Measurements from ENCODE around the gene HBEGF.

HBEGF gene

DNA sequence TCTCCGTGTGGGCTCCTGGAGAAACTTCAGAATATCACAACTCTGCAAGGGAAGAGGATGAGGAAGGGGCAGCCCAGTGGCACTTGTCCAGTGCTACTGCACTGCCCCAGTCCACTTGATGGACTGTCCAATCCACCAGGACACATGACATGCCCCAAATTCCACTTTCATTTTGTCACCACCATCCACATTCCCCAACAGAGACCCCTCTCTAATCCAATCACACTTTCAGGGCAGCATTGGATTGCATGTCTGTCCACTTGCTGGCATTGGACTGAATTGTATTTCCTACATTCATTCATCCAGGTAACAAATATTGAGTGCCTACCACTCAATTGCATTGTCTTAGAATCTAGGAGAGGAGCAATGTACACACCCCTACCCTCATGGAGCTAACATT lies 14.8 kb downstream of the HBEGF start:
- no peak for DNase-seq

DNA sequence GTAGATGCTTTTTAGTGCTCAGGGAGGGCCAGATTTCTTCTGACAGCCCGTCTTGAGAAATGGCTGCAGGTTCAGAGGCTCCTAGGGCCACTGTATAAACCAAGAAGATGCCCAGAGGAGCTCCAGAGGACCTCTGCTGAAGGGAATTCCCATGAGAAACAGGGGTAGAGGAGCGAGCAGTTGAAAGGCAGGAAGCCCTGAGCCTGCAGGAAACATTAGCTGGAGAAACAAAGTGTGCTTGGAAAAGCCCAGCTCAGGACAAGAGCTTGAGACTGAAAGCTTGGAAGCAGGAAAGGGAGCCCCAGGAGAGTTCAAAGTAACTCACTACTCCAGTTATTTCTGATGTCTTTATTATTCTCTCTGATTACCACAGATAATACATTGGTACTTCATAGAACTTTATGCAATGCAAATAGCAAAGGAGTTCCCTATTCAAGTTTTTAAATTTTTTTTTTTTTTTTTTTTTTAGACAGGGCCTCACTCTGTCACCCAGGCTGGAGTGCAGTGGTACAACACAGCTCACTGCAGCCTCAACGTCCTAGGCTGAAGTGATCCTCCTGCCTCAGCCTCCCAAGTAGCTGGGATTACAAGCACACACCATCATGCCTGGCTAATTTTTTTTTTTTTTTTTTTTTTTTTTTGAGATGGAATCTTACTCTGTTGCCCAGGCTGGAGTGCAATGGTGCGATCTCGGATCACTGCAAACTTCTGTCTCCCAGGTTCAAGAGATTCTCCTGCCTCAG lies 16.5 kb downstream of the HBEGF start:
- no peak for DNase-seq

DNA sequence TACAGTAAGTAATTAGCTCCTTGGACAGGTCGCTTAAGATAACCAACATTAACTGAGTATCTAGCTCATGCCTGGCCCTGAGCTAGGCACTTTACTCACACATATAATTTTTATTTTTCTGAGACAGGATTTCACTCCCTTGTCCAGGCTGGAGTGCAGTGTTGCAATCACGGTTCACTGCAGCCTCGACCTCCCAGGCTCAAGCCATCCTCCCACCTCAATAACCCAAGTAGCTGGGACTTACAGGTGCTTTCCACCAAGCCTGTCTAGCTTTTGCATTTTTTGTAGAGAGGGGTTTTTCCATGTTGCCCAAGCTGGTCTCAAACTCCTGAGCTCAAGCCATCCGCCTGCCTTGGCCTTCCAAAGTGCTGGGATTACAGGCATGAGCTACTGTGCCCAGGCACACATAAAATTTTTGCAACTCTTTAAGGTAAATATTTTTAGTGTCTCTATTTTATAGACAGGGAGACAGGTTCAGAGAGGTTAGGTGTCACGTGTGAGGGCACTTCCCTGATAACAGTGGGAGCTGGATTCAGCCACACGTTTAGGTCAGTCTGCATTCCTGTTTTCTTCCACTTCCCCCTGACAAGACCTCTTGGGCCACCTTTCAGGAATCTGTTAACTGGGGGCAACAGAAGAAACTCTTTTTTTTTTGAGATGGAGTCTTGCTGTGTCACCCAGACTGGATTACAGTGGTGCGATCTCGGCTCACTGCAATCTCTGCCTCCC lies 18.2 kb downstream of the HBEGF start:
- no peak for DNase-seq

- no peak for DNase-seq
These were observed 18.8 kb downstream of the HBEGF start for GRCh38 chr5:140327589-140327988.

DNA sequence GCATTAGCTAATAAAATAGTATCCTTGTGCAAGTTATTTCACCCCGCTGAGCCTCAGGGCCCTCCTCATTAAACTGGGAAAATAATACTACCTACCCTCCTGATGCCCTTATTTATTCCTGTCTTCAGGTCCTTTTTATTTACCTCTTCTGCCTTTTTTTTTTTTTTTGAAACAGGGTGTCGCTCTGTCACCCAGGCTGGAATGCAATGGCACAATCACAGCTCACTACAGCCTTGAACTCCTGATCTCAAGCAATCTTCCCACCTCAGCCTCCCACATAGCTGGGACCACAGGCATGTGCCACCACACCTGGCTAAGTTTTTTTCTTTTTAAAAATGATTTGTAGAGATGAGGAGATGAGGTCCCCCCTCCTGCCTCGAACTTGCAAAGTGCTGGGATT lies 20.9 kb downstream of the HBEGF start:
- DNase-seq: no peak

DNA sequence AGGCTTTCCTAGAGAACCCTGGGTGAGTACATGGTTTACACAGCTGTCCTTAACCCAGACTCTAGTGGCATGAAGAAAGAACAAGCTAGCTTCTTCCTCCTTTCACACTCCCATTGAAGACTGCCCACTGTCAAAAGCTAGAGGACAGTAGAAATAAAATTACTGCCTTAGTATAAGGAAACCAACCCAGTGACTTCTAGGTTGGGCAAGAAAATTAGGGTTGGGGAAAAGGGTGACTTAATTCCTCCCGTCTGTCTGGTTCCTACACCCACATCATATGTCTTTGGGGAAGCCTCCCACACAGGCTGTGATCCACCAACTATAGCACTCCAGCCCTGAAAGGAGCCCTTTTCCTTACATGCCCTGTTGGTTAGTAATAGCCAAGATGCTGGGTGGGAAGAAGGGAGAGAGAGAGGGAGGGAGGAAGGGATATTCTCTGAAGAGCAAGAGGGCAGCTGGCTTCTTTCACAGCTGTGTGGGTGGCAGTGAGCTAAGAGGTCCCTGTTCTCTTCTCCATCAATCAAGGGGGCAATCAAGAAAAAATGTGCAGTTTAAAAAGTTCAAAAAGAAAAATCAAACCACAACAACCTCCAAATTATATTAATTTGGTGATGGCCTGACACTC lies 21.7 kb downstream of the HBEGF start:
- DNase-seq: no peak

DNA sequence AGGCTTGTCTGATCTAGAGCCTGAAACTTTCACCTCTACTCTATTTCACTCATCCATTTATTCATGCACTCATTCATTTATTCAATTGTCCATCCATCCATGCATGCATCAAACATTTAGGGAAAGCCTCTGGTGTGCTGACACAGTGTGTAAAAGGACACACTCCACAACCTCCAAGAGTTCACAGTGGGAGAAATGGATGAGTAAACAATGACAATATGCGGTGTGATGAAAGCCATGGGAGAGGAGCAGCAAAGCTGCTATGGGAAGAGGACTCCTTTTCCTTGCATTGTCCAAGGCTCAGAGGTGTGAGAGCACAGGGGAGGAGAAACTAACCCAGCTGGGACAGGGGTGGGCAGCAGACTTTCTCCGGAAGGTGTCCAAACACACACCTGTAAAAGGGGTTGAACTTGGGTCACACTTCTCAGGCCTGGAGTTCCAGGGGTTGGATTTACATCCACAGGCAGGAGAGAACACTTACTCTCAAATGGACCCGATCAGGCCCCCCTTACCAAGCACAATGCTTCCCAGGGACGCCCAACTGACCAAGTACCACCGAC lies 22.3 kb downstream of the HBEGF start:
- no peak for DNase-seq

DNA sequence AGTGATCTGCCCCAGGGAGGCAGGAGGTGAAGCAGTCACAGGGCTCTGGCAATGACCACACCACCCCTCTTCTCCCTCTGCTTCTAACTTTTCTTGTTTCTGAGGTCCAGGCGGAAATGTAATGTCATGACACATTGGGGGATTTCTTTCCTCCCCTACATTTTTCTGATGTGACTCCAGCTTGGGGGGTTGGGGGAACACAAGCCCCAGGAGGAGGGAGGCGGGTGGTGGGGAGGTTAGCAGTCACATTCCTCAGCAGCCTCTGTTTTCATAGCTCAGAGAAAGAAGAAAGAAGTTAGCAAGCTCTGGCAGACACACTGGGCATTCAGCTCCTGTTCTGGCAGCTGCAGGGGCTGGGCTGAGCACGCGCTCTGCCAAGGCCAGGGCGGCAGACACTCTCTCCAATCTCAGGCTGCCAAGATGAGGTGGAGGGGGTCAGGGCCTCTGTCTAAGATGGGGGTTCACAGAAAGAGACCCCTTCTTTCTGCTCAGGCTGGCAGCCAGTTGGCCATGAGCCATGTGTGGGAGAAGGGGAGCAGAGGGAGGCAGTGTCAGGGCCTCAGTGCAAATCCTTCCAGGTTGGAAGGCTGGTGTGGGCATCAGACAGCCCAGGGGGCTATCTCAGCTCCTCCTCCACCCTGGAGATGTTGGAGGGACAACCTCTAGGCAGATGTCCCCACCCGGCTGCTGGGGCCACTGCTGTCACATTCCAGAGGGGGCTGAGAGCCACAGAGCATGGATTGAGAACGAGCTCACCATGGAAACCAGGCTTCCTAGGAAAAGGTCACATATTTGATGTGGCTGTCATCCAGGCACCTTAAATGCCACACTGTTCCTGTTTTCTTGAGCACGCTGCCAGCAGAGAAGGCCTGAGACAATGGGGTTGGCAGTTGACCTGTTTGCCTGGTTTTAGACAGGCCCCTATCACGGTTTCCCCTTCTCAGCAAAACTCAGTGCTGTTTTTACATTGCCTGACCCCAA lies 23.4 kb downstream of the HBEGF start:
- no peak for DNase-seq

DNA sequence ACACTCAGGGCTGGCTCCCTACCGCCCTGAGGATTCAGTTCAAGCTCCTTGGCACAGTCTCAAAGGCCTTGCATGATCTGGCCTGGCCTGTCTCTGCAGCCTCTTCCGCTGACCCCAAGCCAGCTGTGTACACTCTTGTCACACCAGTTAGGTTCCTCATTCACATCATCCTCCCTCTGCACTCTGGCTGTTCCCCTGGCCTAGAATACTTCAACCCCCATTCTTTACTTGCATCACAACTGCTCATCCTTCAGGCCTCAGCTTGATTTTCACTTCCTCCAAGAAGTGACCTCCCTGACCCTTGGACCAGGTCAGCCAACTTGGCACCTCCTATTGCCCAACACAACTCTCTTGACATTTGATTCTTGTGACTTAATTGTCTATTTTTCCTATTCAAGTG lies 24.6 kb downstream of the HBEGF start:
- no peak for DNase-seq

DNA sequence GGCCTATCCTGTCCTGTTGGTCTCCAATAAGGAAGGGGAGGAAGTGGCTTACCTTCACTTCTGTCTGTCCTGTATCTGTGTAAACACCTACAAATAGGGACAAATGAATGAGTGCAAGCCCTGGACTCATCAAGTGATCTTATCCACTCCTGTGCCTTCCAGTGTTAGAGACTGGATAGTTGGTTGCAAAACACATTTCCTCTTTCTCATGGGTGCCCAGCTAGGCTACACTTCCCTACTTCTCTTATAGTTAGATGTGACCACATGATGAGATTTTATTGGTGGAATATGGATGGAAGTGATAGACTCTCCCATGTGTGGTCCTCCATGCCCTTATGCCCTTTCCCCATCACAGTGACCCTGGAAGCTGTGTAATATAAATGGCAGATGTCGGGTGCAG lies 26.6 kb downstream of the HBEGF start:
- no peak for DNase-seq

- no peak for DNase-seq
These were observed 27.6 kb downstream of the HBEGF start for GRCh38 chr5:140318792-140319191.

- no peak for DNase-seq
These were observed 28.5 kb downstream of the HBEGF start for GRCh38 chr5:140317859-140318258.

DNA sequence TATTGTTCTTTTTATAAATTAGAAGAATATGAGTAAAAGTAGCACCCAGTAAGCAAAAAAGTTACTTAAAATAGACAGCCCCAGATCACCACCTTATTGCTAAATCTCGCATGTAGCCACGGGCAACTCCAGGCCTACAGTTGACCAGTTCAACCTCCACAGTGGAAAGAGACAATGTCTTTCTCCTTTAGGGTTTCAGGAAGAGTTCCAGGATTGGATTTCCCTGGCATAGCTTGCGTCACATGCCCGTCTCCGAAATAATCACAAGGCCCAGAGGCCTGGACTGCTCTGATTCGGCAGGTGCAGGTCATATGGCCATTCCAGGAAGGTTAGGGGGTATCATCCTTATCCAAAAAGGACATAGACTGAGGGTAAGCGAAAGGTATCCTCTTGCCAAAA lies 33.6 kb downstream of the HBEGF start:
- DNase-seq: no peak

- no peak for DNase-seq
These were observed 34.2 kb downstream of the HBEGF start for GRCh38 chr5:140312067-140312790.

DNA sequence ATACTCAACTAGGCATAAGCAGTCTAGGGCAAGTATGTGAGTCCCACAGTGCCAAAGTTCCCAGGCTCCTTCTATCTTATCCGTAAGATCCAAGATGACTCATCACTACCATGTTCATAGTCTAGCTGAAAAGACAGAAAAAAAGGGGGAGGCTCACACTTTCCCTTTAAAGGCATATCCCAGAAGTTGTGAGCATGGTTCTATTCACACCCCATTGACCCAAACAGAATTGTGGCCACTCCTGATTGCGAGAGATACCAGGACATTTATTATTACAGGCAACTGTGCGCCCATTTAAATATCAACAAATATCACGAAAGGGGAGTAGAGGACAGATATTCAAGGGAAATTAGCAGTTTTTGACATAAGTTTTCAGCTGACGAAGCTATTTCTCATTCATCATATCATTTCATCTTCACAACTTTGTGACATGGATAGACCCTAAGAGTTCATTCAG lies 35.4 kb downstream of the HBEGF start:
- no peak for DNase-seq

GRCh38 chr5:140310434-140310833 lies 36.0 kb downstream of the HBEGF start:
- DNase-seq: no peak

DNA sequence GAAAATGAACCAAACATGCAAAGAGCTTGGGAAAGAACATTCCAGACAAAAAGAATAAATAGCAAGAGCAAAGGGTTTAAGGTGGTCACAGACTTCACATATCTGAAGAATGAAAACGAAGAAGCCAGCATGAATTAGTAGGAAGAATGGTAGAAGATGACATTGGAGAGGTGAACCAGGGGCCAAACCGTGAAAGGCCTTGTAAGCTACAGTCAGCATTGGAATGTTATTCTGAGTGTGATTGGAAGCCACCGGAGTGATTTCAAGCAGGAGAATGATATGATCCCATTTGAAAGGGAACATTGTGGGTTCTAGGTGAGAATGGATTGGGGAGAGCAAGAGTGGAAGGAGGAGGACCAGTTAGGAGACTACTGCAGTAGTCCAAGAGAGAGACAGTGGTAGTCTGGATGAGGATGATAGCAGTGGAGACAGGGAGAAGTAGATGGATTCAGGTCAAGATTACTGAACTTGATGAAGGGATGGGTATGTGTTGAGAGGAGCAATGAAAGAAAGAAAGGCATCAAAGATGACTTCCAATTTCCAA lies 36.6 kb downstream of the HBEGF start:
- no peak for DNase-seq

- DNase-seq: no peak
These were observed 40.9 kb downstream of the HBEGF start for GRCh38 chr5:140305471-140305870.

DNA sequence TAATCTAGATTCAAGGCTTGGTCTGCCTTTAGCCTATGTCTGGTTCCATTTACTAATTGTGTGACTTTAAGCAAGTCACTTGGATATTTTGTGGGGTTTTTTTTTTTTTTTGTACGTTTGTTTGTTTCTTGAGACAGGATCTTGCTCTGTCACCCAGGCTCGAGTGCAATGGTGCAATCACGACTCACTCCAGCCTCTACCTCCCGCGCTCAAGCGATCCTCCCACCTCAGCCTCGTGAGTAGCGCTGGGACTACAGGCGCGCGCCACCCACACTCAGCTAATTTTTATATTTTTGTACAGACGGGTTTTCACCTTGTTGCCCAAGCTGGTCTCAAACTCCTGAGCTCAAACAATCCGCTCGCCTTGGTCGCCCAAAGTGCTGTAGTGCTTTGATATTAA lies 42.4 kb downstream of the HBEGF start:
- no peak for DNase-seq

- DNase-seq: peak; percentile 94
These were observed 43.4 kb downstream of the HBEGF start, which contains the start of gene PFDN1 for GRCh38 chr5:140302786-140303639. Gene PFDN1, minus strand, starts transcription at chr5:140303101. Its CDS starts 28 bp downstream, at chr5:140303073.

Measured in NCI-H1048 (cell line).